ENCODE data around the gene IL1R1. TPM values are rescaled to one million over a fixed set of nuclear protein-coding genes. Genes with fewer than 3 reads are reported as not detected.

Gene IL1R1
- total RNA-seq, 1 donor from 2014 or later = 1.7 TPM

DNA sequence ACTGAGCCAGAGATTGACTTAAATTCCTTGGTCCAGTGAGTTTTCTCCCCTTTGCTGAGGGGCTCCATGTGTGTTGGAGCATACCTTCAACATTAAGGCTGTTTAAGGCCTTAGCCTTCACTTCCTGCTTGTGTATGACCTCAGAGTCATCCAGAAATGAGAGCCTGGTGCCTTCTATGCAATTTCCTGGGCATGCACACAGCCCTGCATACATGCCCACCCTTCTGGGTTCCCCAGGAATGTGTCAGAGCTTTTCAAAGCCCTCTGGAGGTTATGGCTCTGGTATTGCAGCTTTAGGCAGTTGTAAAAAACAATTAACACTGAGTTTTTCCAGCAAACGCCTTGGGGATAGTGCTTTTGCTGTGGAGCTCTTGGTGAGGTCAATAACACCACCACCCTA is 16.7 kb downstream of the IL1R1 start:
- Mint-ChIP-seq H3K4me3 (no peak overlapping the region), H3K9me3 (no peaks in the 10 kb centered on the region), H3K27me3 (ENCODE audit: insufficient read depth, low read depth) (peaks cover 2% of the 10 kb centered on the region), H3K4me1 (no peaks in the 10 kb centered on the region), H3K36me3 (no peaks in the 10 kb centered on the region), H3K27ac (no peak overlapping the region)
- Histone ChIP-seq H3K27ac (no peak overlapping the region), H3F3A (ENCODE audit: low read depth) (no peaks in the 10 kb centered on the region), H3K4me1 (no peaks in the 10 kb centered on the region), H3K9me3 (ENCODE audit: low read depth) (no peaks in the 10 kb centered on the region), H4K20me1 (ENCODE audit: low read depth) (no peaks in the 10 kb centered on the region), H3K4me2 (no peak overlapping the region), H3K9ac (no peak overlapping the region), H3K36me3 (no peaks in the 10 kb centered on the region), H3K27me3 (no peaks in the 10 kb centered on the region), H2AFZ (replicated peaks) (no peak overlapping the region), H3K79me2 (ENCODE audit: low read depth) (no peaks in the 10 kb centered on the region), H3K4me3 (no peak overlapping the region)
- DNase-seq (ENCODE audit: low spot score) = no peak
- TF ChIP-seq, protein P1, sequence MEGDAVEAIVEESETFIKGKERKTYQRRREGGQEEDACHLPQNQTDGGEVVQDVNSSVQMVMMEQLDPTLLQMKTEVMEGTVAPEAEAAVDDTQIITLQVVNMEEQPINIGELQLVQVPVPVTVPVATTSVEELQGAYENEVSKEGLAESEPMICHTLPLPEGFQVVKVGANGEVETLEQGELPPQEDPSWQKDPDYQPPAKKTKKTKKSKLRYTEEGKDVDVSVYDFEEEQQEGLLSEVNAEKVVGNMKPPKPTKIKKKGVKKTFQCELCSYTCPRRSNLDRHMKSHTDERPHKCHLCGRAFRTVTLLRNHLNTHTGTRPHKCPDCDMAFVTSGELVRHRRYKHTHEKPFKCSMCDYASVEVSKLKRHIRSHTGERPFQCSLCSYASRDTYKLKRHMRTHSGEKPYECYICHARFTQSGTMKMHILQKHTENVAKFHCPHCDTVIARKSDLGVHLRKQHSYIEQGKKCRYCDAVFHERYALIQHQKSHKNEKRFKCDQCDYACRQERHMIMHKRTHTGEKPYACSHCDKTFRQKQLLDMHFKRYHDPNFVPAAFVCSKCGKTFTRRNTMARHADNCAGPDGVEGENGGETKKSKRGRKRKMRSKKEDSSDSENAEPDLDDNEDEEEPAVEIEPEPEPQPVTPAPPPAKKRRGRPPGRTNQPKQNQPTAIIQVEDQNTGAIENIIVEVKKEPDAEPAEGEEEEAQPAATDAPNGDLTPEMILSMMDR (IDR thresholded peaks at IDR 0.05) = no peak
- TF ChIP-seq EZH2phosphoT487 (IDR thresholded peaks at IDR 0.05) (no peak), EZH2 (IDR thresholded peaks at IDR 0.05) (no peak)

DNA sequence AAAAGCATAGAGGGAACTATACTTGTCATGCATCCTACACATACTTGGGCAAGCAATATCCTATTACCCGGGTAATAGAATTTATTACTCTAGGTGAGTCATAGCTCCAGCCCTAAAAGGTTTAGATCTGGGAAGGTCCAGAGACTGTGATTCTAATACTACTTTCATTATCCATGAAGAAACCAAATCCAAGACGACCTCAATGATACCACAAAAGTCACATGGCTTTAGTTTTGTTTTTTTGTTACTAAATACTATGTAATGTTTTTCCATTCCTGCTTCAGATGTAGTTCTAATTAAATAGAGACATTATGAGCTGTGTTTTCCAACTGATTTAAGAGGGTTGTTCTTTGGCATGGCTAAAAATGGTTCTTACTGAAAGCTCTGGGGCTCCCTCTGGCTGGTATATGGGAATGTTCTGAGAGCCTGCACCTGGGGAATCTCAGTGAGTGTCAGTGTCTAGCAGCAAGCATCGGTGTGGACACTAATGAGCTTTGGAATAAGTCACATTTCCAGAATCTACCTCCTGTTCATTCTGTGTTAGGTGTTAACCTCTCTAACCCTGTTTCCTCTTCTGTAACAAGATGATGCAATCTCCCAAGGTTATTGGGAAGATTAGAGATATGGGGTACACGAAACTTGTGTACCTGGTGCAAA is 23.8 kb downstream of the IL1R1 start:
- Histone ChIP-seq H4K20me1 (ENCODE audit: low read depth) (no peaks in the 10 kb centered on the region), H3K79me2 (ENCODE audit: low read depth) (no peaks in the 10 kb centered on the region), H3K9me3 (ENCODE audit: low read depth) (no peaks in the 10 kb centered on the region), H3K4me3 (no peak overlapping the region), H2AFZ (replicated peaks) (no peak overlapping the region), H3K9ac (no peak overlapping the region), H3F3A (ENCODE audit: low read depth) (no peaks in the 10 kb centered on the region), H3K4me1 (no peaks in the 10 kb centered on the region), H3K27me3 (no peaks in the 10 kb centered on the region), H3K27ac (no peak overlapping the region), H3K4me2 (no peak overlapping the region), H3K36me3 (no peaks in the 10 kb centered on the region)
- Mint-ChIP-seq H3K27me3 (ENCODE audit: insufficient read depth, low read depth) (no peaks in the 10 kb centered on the region), H3K4me3 (no peak overlapping the region), H3K36me3 (no peaks in the 10 kb centered on the region), H3K9me3 (no peaks in the 10 kb centered on the region), H3K27ac (no peak overlapping the region), H3K4me1 (no peaks in the 10 kb centered on the region)
- peak; percentile 51 for DNase-seq (ENCODE audit: low spot score)
- no peak for TF ChIP-seq EZH2phosphoT487 (IDR thresholded peaks at IDR 0.05)
- TF ChIP-seq, protein P1 (IDR thresholded peaks at IDR 0.05) = peak; percentile 54

DNA sequence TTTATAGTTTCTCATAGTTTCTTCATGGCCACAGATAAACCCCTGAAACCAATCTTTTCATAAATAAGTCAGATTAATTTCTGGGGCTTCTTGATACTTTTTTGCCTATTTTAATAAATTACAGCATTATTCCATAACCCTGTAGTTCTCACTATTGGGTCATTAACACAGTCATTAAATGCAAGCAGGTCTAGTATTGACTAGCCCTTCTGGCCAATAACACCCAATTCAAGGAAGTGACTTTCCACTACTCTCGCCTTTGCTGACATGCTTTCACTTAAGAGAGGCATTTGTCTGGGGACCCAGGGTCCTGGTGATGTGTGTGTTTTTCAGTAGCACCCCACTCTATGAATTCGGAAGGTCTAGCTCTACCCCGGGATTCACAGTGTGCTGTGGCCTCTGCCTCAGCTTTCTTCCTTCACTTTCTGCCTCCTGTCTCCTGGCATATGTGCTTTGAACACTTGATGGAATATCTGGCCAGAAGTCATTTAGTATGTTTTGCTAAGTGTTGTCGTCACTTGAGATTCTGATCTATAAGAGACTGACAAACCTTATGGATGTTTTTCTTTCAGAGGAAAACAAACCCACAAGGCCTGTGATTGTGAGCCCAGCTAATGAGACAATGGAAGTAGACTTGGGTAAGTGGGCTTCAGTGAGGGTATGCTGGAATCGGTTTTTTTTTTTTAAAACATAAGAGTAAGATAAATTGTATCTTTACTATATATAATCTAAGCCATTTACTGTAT is 25.7 kb downstream of the IL1R1 start:
- Histone ChIP-seq H3K36me3 (no peaks in the 10 kb centered on the region), H3K4me3 (no peak overlapping the region), H3K9ac (no peak overlapping the region), H3K9me3 (ENCODE audit: low read depth) (no peaks in the 10 kb centered on the region), H3K4me1 (no peaks in the 10 kb centered on the region), H3F3A (ENCODE audit: low read depth) (no peaks in the 10 kb centered on the region), H2AFZ (replicated peaks) (no peak overlapping the region), H3K4me2 (no peak overlapping the region), H3K79me2 (ENCODE audit: low read depth) (no peaks in the 10 kb centered on the region), H4K20me1 (ENCODE audit: low read depth) (no peaks in the 10 kb centered on the region), H3K27me3 (no peaks in the 10 kb centered on the region), H3K27ac (no peak overlapping the region)
- Mint-ChIP-seq H3K4me1 (no peaks in the 10 kb centered on the region), H3K4me3 (no peak overlapping the region), H3K9me3 (no peaks in the 10 kb centered on the region), H3K36me3 (no peaks in the 10 kb centered on the region), H3K27me3 (ENCODE audit: insufficient read depth, low read depth) (no peaks in the 10 kb centered on the region), H3K27ac (no peak overlapping the region)
- no peak for DNase-seq (ENCODE audit: low spot score)
- TF ChIP-seq, protein P1 (IDR thresholded peaks at IDR 0.05) = no peak
- TF ChIP-seq EZH2 (IDR thresholded peaks at IDR 0.05) (no peak), EZH2phosphoT487 (IDR thresholded peaks at IDR 0.05) (no peak)
